GM18502 (cell line): Measurements from ENCODE around the gene ST7L.
A peak's percentile ranks its signal among the peaks of the same experiment; 100 is the strongest.

Experiments used
- ATAC-seq: cut with Tn5 transposase; IDR thresholded peaks from one replicate; pipeline ENCODE4 v1.9.1; 2021; ENCODE audit warnings: mild to moderate bottlenecking; ENCODE audit not compliant: unreplicated experiment, poor library complexity

ST7L gene

GRCh38 chr1:112619518-112620376 is 806 bp upstream of the ST7L start, which contains the start of gene CAPZA1:
TSS of gene CAPZA1 (plus strand) at chr1:112619832. CDS start at chr1:112619845, 13 bp downstream.
- ATAC-seq, result peak; percentile 87

GRCh38 chr1:112618114-112618720 is 724 bp downstream of the ST7L start:
- ATAC-seq, result no peak

GRCh38 chr1:112614460-112615065 is 4.4 kb downstream of the ST7L start:
- ATAC-seq, result no peak

- no peak for ATAC-seq
These were observed 13.2 kb downstream of the ST7L start for GRCh38 chr1:112605633-112606327.

GRCh38 chr1:112603541-112603940 is 15.4 kb downstream of the ST7L start:
- ATAC-seq, result no peak

- ATAC-seq, result no peak
These were observed 15.9 kb downstream of the ST7L start for GRCh38 chr1:112603012-112603411.

- no peak for ATAC-seq
These were observed 19.5 kb downstream of the ST7L start for GRCh38 chr1:112599477-112599876.

- no peak for ATAC-seq
These were observed 24.6 kb downstream of the ST7L start for GRCh38 chr1:112594208-112594876.

GRCh38 chr1:112589766-112590165 is 29.2 kb downstream of the ST7L start:
- no peak for ATAC-seq

GRCh38 chr1:112583366-112583765 is 35.6 kb downstream of the ST7L start:
- ATAC-seq, result no peak

- no peak for ATAC-seq
These were observed 37.3 kb downstream of the ST7L start for GRCh38 chr1:112581586-112582192.

- ATAC-seq, result no peak
These were observed 39.0 kb downstream of the ST7L start for GRCh38 chr1:112579801-112580510.

- no peak for ATAC-seq
These were observed 42.7 kb downstream of the ST7L start for GRCh38 chr1:112576240-112576639.

GRCh38 chr1:112575154-112575804 is 43.7 kb downstream of the ST7L start:
- no peak for ATAC-seq

- ATAC-seq, result no peak
These were observed 53.1 kb downstream of the ST7L start for GRCh38 chr1:112565800-112566199.

- no peak for ATAC-seq
These were observed 54.9 kb downstream of the ST7L start for GRCh38 chr1:112564081-112564480.

- no peak for ATAC-seq
These were observed 55.6 kb downstream of the ST7L start for GRCh38 chr1:112563341-112563740.

GRCh38 chr1:112558634-112559033 is 60.3 kb downstream of the ST7L start:
- ATAC-seq, result no peak

GRCh38 chr1:112557385-112557784 is 61.6 kb downstream of the ST7L start:
- no peak for ATAC-seq
